Measurements from ENCODE around the gene LRRC10B. TPM values are rescaled to one million over a fixed set of nuclear protein-coding genes. Genes with fewer than 3 reads are reported as not detected.

LRRC10B gene
- total RNA-seq, 1 donor from 2014 or later, result not detected

- no peak for TF ChIP-seq CTCF (IDR thresholded peaks at IDR 0.05; ENCODE audit: insufficient read depth, low read length, severe bottlenecking)
- Histone ChIP-seq H3K36me3 (ENCODE audit: control insufficient read depth, insufficient read depth, low read length) (peaks cover 16% of the 10 kb centered on the region), H3K27me3 (ENCODE audit: control insufficient read depth, insufficient read depth, low read length) (no peaks in the 10 kb centered on the region), H3K4me3 (ENCODE audit: low read depth, low read length) (no peak overlapping the region)
- DNase-seq (ENCODE audit: low read depth), result no peak
- FAIRE-seq, result peak; percentile 7
Measured at GRCh38 chr11:61526229-61526628, 17.7 kb downstream of the LRRC10B start.

- TF ChIP-seq CTCF (IDR thresholded peaks at IDR 0.05; ENCODE audit: insufficient read depth, low read length, severe bottlenecking), result no peak
- Histone ChIP-seq H3K27me3 (ENCODE audit: control insufficient read depth, insufficient read depth, low read length) (no peaks in the 10 kb centered on the region), H3K4me3 (ENCODE audit: low read depth, low read length) (no peak overlapping the region), H3K36me3 (ENCODE audit: control insufficient read depth, insufficient read depth, low read length) (peaks cover 14% of the 10 kb centered on the region)
- no peak for DNase-seq (ENCODE audit: low read depth)
- FAIRE-seq, result no peak
Measured at GRCh38 chr11:61526956-61527731, 18.6 kb downstream of the LRRC10B start.

GRCh38 chr11:61528114-61528513 is 19.6 kb downstream of the LRRC10B start:
- no peak overlapping the region for H3K4me3 ChIP-seq (ENCODE audit: low read depth, low read length)
- FAIRE-seq (no peak), DNase-seq (ENCODE audit: low read depth) (no peak)
- peaks cover 9% of the 10 kb centered on the region for H3K36me3 ChIP-seq (ENCODE audit: control insufficient read depth, insufficient read depth, low read length)
- no peak for TF ChIP-seq CTCF (IDR thresholded peaks at IDR 0.05; ENCODE audit: insufficient read depth, low read length, severe bottlenecking)
- H3K27me3 ChIP-seq (ENCODE audit: control insufficient read depth, insufficient read depth, low read length), result no peaks in the 10 kb centered on the region

- Histone ChIP-seq H3K4me3 (ENCODE audit: low read depth, low read length) (no peak overlapping the region), H3K36me3 (ENCODE audit: control insufficient read depth, insufficient read depth, low read length) (peaks cover 9% of the 10 kb centered on the region), H3K27me3 (ENCODE audit: control insufficient read depth, insufficient read depth, low read length) (no peaks in the 10 kb centered on the region)
- FAIRE-seq (peak; percentile 47), DNase-seq (ENCODE audit: low read depth) (no peak)
- TF ChIP-seq CTCF (IDR thresholded peaks at IDR 0.05; ENCODE audit: insufficient read depth, low read length, severe bottlenecking), result no peak
Measured at GRCh38 chr11:61529537-61530225, 21.1 kb downstream of the LRRC10B start.

- H3K4me3 ChIP-seq (ENCODE audit: low read depth, low read length), result no peak overlapping the region
- FAIRE-seq, result no peak
- TF ChIP-seq CTCF (IDR thresholded peaks at IDR 0.05; ENCODE audit: insufficient read depth, low read length, severe bottlenecking), result no peak
- DNase-seq (ENCODE audit: low read depth), result no peak
- H3K27me3 ChIP-seq (ENCODE audit: control insufficient read depth, insufficient read depth, low read length), result no peaks in the 10 kb centered on the region
- H3K36me3 ChIP-seq (ENCODE audit: control insufficient read depth, insufficient read depth, low read length), result peaks cover 9% of the 10 kb centered on the region
Measured at GRCh38 chr11:61531044-61531443, 22.5 kb downstream of the LRRC10B start.

All from bronchial epithelial cell (primary cell).